OCI-LY7 (cell line): Measurements from ENCODE around the gene LINGO4.

ENCODE experiments used
- CTCF ChIP-seq: fragments of 200-600 bp; sonication (generic); conservative IDR thresholded peaks from 2 replicates; pipeline ENCODE4 v1.5.1; 2014; ENCODE audit warnings: mild to moderate bottlenecking, antibody characterized with exemption, low read length, moderate library complexity, mixed read lengths
- EZH2phosphoT487 ChIP-seq: fragments of 200-600 bp; sonication (generic); IDR thresholded peaks from 2 replicates; pipeline ENCODE4 v1.6.1; 2018; ENCODE audit warnings: low read depth, borderline replicate concordance, mild to moderate bottlenecking, mixed run types, antibody characterized with exemption, low read length, moderate library complexity, mixed read lengths

GRCh38 chr1:151841141-151841540 is 35.9 kb upstream of the LINGO4 start:
- no peak for TF ChIP-seq CTCF
- TF ChIP-seq EZH2phosphoT487: no peak
